Colonic mucosa (tissue), 4 donors: ENCODE measurements around the gene RAB11FIP2. TPM values are rescaled to one million over a fixed set of nuclear protein-coding genes. Genes with fewer than 3 reads are reported as not detected.

Experiments
- DNase-seq: peaks from one replicate; pipeline ENCODE4 v3.0.0-alpha.2; 2020
- H3K27ac ChIP-seq: fragments of 200-600 bp; one replicate; pipeline ENCODE4 v1.8.0; 2021
- H3K27me3 ChIP-seq: fragments of 200-600 bp; one replicate; pipeline ENCODE4 v1.8.0; 2021
- H3K36me3 ChIP-seq: fragments of 200-600 bp; one replicate; pipeline ENCODE4 v1.8.0; 2021
- H3K4me1 ChIP-seq: fragments of 200-600 bp; one replicate; pipeline ENCODE4 v1.8.0; 2021; ENCODE audit warnings: mild to moderate bottlenecking
- H3K4me3 ChIP-seq: fragments of 200-600 bp; one replicate; pipeline ENCODE4 v1.8.0; 2021
- H3K9ac ChIP-seq, 2 donors: one replicate each; pipeline ENCODE4 v1.7.0; 2013; ENCODE audit warnings: control low read depth in 2 of 2, low read depth in 2 of 2, low read length in 2 of 2
- H3K9me3 ChIP-seq: fragments of 200-600 bp; one replicate; pipeline ENCODE4 v1.8.0; 2021
- CTCF ChIP-seq: fragments of 200-600 bp; IDR thresholded peaks from one replicate; pipeline ENCODE4 v1.8.0; 2022; ENCODE audit warnings: antibody characterized with exemption, mild to moderate bottlenecking
- intact Hi-C: fragments of 100-400 bp; cut with DNase I; formaldehyde crosslinking; loops from one replicate; pipeline ENCODE4 v1.14.1; 2022
- total RNA-seq, 2 donors: library from RNA; stranded (reverse); fragmentation: NEBNext Ultra II Directional in 1 of 2; extraction: Animal tissue kit (Norgen Biotek cat#: 25700) in 1 of 2; gene quantifications; one replicate each; pipeline ENCODE4 v1.2.1, GENCODE V29; 2021
- donor health status: healthy.
- donor health status: DM: no; HTN: no; CAD: no.
- donor health status: DM: no; HTN: no; CAD: no.

Gene RAB11FIP2
- total RNA-seq, 2 donors from 2014 or later = 4.7 to 7.5 TPM

- H3K27me3 ChIP-seq = no peaks in the 10 kb centered on the region
- H3K27ac ChIP-seq = no peak overlapping the region
- H3K4me1 ChIP-seq = no peaks in the 10 kb centered on the region
- H3K36me3 ChIP-seq = no peaks in the 10 kb centered on the region
- no peak overlapping the region for H3K9ac ChIP-seq
- H3K9me3 ChIP-seq = no peaks in the 10 kb centered on the region
- no peak overlapping the region for H3K4me3 ChIP-seq
- no peak for TF ChIP-seq CTCF
- intact Hi-C loops = no loop called here
- no peak for DNase-seq
Observed at GRCh38 chr10:117964536-117964935, 82.2 kb downstream of the RAB11FIP2 start.

GRCh38 chr10:117960345-117960935, 86.3 kb downstream of the RAB11FIP2 start:
- intact Hi-C loops = no loop called here
- H3K36me3 ChIP-seq = no peaks in the 10 kb centered on the region
- H3K27ac ChIP-seq = no peak overlapping the region
- no peak for TF ChIP-seq CTCF
- no peaks in the 10 kb centered on the region for H3K27me3 ChIP-seq
- no peaks in the 10 kb centered on the region for H3K4me1 ChIP-seq
- H3K4me3 ChIP-seq = no peak overlapping the region
- no peak for DNase-seq
- no peak overlapping the region for H3K9ac ChIP-seq
- no peaks in the 10 kb centered on the region for H3K9me3 ChIP-seq

- intact Hi-C loops = no loop called here
- no peak for TF ChIP-seq CTCF
Observed at GRCh38 chr10:117956972-117957371, 89.8 kb downstream of the RAB11FIP2 start.

GRCh38 chr10:117955176-117955575, 91.6 kb downstream of the RAB11FIP2 start:
- Histone ChIP-seq H3K4me3 (no peak overlapping the region), H3K4me1 (no peaks in the 10 kb centered on the region), H3K27ac (no peak overlapping the region), H3K9me3 (no peaks in the 10 kb centered on the region), H3K27me3 (no peaks in the 10 kb centered on the region), H3K9ac (no peak overlapping the region), H3K36me3 (no peaks in the 10 kb centered on the region)
- intact Hi-C loops = no loop called here
- DNase-seq = no peak
- no peak for TF ChIP-seq CTCF

More at GRCh38 chr10:117956972-117957371, 89.8 kb downstream of the RAB11FIP2 start:
- Histone ChIP-seq H3K27me3 (no peaks in the 10 kb centered on the region), H3K9me3 (no peaks in the 10 kb centered on the region), H3K27ac (no peak overlapping the region), H3K36me3 (no peaks in the 10 kb centered on the region), H3K9ac (no peak overlapping the region), H3K4me3 (no peak overlapping the region), H3K4me1 (no peaks in the 10 kb centered on the region)
- no peak for DNase-seq
